GM18868 (cell line): ENCODE measurements around the gene CNGB1.
"Not testable (repeated sequence)": the region's sequence is repeated elsewhere in the genome, so short reads cannot be mapped to it uniquely, and the experiment has no call there.

Experiments
- ATAC-seq: cut with Tn5 transposase; IDR thresholded peaks from one replicate; pipeline ENCODE4 v1.9.1; 2021; ENCODE audit warnings: mild to moderate bottlenecking, moderate library complexity; ENCODE audit not compliant: unreplicated experiment

The CNGB1 gene

GRCh38 chr16:57970970-57971369 is at the start of gene CNGB1:
Gene CNGB1, minus strand, starts transcription at chr16:57971128. Its CDS starts 3,842 bp downstream, at chr16:57967286.
- no peak for ATAC-seq

GRCh38 chr16:58019866-58020538 is 49.1 kb upstream of the CNGB1 start:
- no peak for ATAC-seq

- ATAC-seq = no peak
Measured at GRCh38 chr16:58018803-58019202, 47.9 kb upstream of the CNGB1 start.

- ATAC-seq = no peak
Measured at GRCh38 chr16:58016840-58017446, 46.0 kb upstream of the CNGB1 start.

GRCh38 chr16:58013201-58013956 is 42.5 kb upstream of the CNGB1 start:
- ATAC-seq = no peak

- no peak for ATAC-seq
Measured at GRCh38 chr16:58012481-58012880, 41.6 kb upstream of the CNGB1 start.

- ATAC-seq = no peak
Measured at GRCh38 chr16:58011652-58012051, 40.7 kb upstream of the CNGB1 start.

GRCh38 chr16:58010886-58011285 is 40.0 kb upstream of the CNGB1 start:
- no peak for ATAC-seq

- ATAC-seq = no peak
Measured at GRCh38 chr16:58009856-58010416, 39.0 kb upstream of the CNGB1 start.

GRCh38 chr16:58004736-58005135 is 33.8 kb upstream of the CNGB1 start:
- not testable (repeated sequence) for ATAC-seq

GRCh38 chr16:58002936-58003335 is 32.0 kb upstream of the CNGB1 start:
- ATAC-seq = no peak

GRCh38 chr16:58002416-58002800 is 31.5 kb upstream of the CNGB1 start:
- no peak for ATAC-seq

- no peak for ATAC-seq
Measured at GRCh38 chr16:58001781-58002415, 31.0 kb upstream of the CNGB1 start.

GRCh38 chr16:58000706-58001676 is 30.1 kb upstream of the CNGB1 start, which contains the start of gene USB1:
Gene USB1, plus strand, starts transcription at chr16:58001407. Its CDS starts 77 bp downstream, at chr16:58001484.
- ATAC-seq = peak; percentile 79

GRCh38 chr16:57999971-58000705 is 29.2 kb upstream of the CNGB1 start, which contains the start of gene ZNF319:
Gene ZNF319, minus strand, starts transcription at chr16:58000672. Its CDS starts 2,407 bp downstream, at chr16:57998265.
- peak; percentile 15 for ATAC-seq

GRCh38 chr16:57999366-57999970 is 28.5 kb upstream of the CNGB1 start:
- ATAC-seq = no peak

GRCh38 chr16:57998992-57999365 is 28.1 kb upstream of the CNGB1 start:
- ATAC-seq = no peak

- no peak for ATAC-seq
Measured at GRCh38 chr16:57998486-57998885, 27.6 kb upstream of the CNGB1 start.
